Measurements from ENCODE around the gene TACR2. TPM values are rescaled to one million over a fixed set of nuclear protein-coding genes. Genes with fewer than 3 reads are reported as not detected.

TACR2 gene
- total RNA-seq, 6 experiments from 2014 or later: 0.16 to 0.22 (median 0.16) TPM; not detected in 3

GRCh38 chr10:69363666-69364065, 53.1 kb downstream of the TACR2 start:
- Histone ChIP-seq H3K36me3 (no peaks in the 10 kb centered on the region), H3K27ac (no peak overlapping the region), H3K4me1 (peaks cover 0 to 15% (median 0%) of the 10 kb centered on the region in 4 donors), H3K27me3 (no peaks in the 10 kb centered on the region), H3K4me3 (no peak overlapping the region), H3K9me3 (no peaks in the 10 kb centered on the region)
- ATAC-seq: no peak
- DNase-seq: no peak
- TF ChIP-seq POLR2A (IDR thresholded peaks at IDR 0.05): no peak
- TF ChIP-seq CTCF (IDR thresholded peaks at IDR 0.05): no peak
- intact Hi-C loops (cut with DNase I): no loop called here
- 88% methylated on average over 2 of the region's 5 CpGs for WGBS (ENCODE audit: insufficient coverage, low coverage, low lambda C conversion rate, missing lambda C conversion rate)

- no peak for DNase-seq
- Histone ChIP-seq H3K4me3 (no peak overlapping the region), H3K27me3 (no peaks in the 10 kb centered on the region), H3K4me1 (peaks cover 0 to 15% (median 0%) of the 10 kb centered on the region in 4 donors), H3K9me3 (no peaks in the 10 kb centered on the region), H3K36me3 (no peaks in the 10 kb centered on the region), H3K27ac (no peak overlapping the region)
- no peak for TF ChIP-seq CTCF (IDR thresholded peaks at IDR 0.05)
- no peak for TF ChIP-seq POLR2A (IDR thresholded peaks at IDR 0.05)
- 65% methylated on average over 5 of the region's 13 CpGs for WGBS (ENCODE audit: insufficient coverage, low coverage, low lambda C conversion rate, missing lambda C conversion rate)
- intact Hi-C loops (cut with DNase I): no loop called here
- peak in 2 of 4 donors; percentile 14 to 28 for ATAC-seq
Observed at GRCh38 chr10:69362471-69362954, 54.2 kb downstream of the TACR2 start.

- DNase-seq (no peak), ATAC-seq (peak; percentile 23 to 83 (median 34))
Observed at GRCh38 chr10:69361303-69361614, 55.5 kb downstream of the TACR2 start.

GRCh38 chr10:69360485-69361302, 56.0 kb downstream of the TACR2 start:
- H3K9me3 ChIP-seq: no peaks in the 10 kb centered on the region
- no peak for TF ChIP-seq CTCF (IDR thresholded peaks at IDR 0.05)
- no peak for TF ChIP-seq POLR2A (IDR thresholded peaks at IDR 0.05)
- H3K27me3 ChIP-seq: no peaks in the 10 kb centered on the region
- H3K36me3 ChIP-seq: no peaks in the 10 kb centered on the region
- ATAC-seq (peak; percentile 38 to 70 (median 51)), DNase-seq (no peak)
- intact Hi-C loops (cut with DNase I): no loop called here
- peaks cover 0 to 15% (median 0%) of the 10 kb centered on the region in 4 donors for H3K4me1 ChIP-seq
- H3K27ac ChIP-seq: no peak overlapping the region
- H3K4me3 ChIP-seq: no peak overlapping the region
- no CpG with 5 or more reads among the region's 8 CpGs for WGBS (ENCODE audit: insufficient coverage, low coverage, low lambda C conversion rate, missing lambda C conversion rate)

More at GRCh38 chr10:69361303-69361614, 55.5 kb downstream of the TACR2 start:
- TF ChIP-seq POLR2A (IDR thresholded peaks at IDR 0.05): no peak
- TF ChIP-seq CTCF (IDR thresholded peaks at IDR 0.05): no peak
- H3K36me3 ChIP-seq: no peaks in the 10 kb centered on the region
- H3K27ac ChIP-seq: no peak overlapping the region
- H3K4me1 ChIP-seq: peaks cover 0 to 15% (median 0%) of the 10 kb centered on the region in 4 donors
- WGBS (ENCODE audit: insufficient coverage, low coverage, low lambda C conversion rate, missing lambda C conversion rate): no CpG with 5 or more reads among the region's 2 CpGs
- H3K9me3 ChIP-seq: no peaks in the 10 kb centered on the region
- H3K27me3 ChIP-seq: no peaks in the 10 kb centered on the region
- intact Hi-C loops (cut with DNase I): no loop called here
- H3K4me3 ChIP-seq: no peak overlapping the region

Measured in right lobe of liver (tissue), 6 donors.